Measurements from ENCODE around the gene CDC14A.
"Not testable (repeated sequence)": the region's sequence is repeated elsewhere in the genome, so short reads cannot be mapped to it uniquely, and the experiment has no call there.

CDC14A gene

DNA sequence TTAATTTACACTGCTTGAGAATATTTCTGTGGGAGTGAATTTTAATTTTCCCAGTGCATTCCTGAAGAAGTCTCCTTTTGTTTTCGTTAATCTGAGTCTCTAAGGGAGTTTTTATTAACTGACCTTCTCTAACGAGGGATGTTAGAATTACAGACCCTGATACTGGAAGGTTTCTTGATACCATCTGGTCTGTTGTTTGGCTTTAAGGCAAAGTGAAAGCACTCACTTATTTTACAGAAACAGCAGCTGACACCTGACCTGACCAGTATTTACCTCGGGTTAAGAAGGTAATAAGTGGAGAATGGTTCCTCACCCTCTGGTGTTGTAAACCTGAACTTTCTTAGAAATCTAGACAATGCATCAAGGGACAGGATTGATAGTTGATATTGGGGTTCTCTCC, 12.4 kb downstream of the CDC14A start:
- DNase-seq (ENCODE audit: low read depth) = no peak

DNA sequence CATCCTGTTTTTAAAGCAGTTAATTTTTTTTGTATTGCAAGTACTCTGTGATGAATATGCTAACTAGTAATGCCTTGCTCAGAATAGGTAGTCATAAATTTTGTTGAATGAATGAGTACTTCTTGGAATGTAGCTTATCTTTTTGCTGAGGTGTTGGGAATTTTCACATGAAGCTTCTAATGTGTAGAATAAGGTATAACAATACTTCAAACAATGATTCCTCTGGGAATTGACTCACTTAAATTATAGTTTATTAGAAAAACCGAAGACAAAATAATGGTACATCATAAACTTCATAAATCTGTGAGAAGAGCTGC, 13.9 kb downstream of the CDC14A start:
- no peak for DNase-seq (ENCODE audit: low read depth)

DNA sequence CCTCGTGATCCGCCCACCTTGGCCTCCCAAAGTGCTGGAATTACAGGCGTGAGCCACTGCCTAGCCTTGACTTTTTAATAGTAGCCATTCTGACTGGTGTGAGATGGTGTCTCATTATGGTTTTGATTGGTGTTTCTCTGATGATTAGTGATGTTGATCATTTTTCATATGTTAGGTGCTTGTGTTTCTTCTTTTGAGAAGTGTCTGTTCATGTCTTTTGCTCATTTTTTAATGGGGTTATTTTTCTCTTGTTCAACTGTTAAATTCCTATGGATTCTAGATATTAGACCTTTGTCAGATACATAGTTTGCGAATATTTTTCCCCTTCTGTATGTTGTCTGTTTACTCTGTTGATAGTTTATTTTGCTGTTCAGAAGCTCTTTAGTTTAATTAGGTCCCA, 17.0 kb downstream of the CDC14A start:
- not testable (repeated sequence) for DNase-seq (ENCODE audit: low read depth)

DNA sequence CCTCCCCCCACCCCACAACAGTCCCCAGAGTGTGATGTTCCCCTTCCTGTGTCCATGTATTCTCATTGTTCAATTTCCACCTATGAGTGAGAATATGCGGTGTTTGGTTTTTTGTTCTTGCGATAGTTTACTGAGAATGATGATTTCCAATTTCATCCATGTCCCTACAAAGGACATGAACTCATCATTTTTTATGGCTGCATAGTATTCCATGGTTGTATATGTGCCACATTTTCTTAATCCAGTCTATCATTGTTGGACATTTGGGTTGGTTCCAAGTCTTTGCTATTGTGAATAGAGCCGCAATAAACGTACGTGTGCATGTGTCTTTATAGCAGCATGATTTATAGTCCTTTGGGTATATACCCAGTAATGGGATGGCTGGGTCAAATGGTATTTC, 21.6 kb downstream of the CDC14A start:
- not testable (repeated sequence) for DNase-seq (ENCODE audit: low read depth)

DNA sequence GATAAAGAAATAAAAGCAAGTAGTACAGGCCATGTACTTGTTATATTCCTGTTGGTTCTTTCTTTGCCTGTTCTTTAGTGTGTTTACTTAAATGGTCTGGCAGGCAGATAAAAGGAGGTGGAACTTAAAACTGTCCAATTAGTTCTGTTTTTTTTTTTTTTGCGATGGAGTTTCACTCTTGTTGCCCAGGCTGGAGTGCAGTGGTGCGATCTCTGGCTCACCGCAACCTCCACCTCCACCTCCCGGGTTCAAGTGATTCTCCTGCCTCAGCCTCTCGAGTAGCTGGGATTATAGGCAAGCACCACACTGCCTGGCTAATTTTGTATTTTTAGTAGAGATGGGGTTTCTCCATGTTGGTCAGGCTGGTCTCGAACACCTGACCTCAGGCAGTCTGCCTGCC, 24.6 kb downstream of the CDC14A start:
- DNase-seq (ENCODE audit: low read depth) = not testable (repeated sequence)

DNA sequence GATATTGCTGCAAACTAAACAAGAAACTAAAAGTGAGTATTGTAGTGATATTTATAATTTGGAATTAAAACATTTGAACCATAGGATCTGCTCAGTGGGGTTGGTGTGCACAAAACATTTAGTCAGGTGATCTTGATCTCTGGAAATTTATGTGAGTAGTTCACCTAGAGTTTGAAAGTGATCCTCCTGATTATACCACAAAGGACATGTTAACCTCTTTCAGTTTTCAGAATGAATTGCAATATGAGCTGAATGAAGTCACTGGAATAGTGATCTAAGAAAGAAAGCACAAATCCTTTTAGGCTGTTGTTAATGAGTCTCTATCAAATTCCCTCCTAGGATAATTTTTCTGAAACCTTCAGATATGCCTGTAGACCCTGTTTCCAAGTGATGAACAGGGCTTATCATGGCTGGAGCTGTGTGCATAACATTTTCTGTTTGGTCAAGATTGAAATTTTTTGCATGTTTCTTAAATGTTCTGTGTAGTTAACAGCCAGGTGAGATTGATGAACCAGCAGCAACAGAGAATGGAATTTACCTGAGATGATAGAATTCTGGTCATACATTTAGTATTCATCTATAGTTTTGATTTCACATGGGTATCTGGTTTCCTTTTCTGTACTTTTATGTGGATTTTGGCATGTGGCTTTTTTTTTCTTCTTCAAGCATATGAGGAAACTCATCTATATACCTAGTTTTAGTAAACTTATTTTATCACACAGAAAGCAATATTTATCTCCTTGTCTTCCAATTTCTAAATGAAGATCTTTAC, 25.5 kb downstream of the CDC14A start:
- no peak for DNase-seq (ENCODE audit: low read depth)

DNA sequence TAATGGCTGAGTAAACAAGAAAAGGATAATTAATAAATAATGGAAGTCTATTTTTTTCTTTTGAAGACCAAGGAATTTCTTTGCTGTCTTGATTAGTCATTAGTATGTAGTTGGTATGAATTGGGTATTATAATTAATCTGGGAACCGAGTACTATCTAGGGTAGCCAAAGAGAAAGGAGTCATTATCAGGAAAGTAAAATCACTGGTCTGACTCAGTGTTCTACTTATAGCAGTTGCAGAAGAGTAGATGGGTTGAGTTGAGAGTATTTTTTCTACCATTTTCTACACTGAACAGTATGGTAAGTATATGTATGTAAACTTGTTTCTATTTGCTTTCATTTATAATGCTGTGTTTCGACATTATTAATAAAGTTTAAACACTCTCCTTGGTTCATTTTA, 26.6 kb downstream of the CDC14A start:
- no peak for DNase-seq (ENCODE audit: low read depth)

DNA sequence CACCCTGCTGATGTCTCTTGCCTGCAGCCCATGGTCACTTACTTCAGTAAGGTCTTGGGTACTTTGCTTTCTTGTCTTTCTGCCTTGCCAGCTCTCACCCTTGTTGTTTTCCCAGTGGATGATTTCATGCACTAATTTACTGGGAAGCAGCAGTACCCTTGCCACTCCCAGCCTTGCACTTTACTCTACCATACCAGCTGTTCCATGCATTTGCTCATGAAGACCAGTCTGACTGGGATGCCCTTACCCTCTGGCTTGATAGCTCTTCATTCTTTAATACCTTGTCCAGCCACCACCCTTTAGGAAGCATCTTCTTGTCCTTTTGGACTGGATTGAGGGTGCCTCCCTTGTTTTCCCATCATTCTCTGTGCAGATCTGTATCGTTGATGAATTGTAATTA, 28.3 kb downstream of the CDC14A start:
- DNase-seq (ENCODE audit: low read depth) = no peak

DNA sequence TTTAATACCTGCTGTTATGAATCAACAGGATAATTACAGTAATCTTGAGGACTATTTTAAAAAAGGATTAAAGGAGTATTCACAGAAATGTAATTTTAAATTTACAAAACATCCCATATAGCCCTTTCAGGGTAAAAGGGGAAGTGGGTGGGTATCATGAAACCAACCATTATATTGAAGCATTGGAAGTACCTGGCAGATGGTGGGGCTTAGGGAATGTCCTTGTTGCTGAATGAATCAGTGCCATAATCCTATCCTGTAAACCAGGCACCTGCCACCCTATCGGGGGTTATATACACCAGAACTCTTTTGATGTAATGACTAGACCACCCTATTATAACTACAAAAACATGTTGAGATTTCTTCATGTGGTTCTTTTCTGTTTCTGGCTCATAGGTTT, 30.4 kb downstream of the CDC14A start:
- DNase-seq (ENCODE audit: low read depth) = no peak

DNA sequence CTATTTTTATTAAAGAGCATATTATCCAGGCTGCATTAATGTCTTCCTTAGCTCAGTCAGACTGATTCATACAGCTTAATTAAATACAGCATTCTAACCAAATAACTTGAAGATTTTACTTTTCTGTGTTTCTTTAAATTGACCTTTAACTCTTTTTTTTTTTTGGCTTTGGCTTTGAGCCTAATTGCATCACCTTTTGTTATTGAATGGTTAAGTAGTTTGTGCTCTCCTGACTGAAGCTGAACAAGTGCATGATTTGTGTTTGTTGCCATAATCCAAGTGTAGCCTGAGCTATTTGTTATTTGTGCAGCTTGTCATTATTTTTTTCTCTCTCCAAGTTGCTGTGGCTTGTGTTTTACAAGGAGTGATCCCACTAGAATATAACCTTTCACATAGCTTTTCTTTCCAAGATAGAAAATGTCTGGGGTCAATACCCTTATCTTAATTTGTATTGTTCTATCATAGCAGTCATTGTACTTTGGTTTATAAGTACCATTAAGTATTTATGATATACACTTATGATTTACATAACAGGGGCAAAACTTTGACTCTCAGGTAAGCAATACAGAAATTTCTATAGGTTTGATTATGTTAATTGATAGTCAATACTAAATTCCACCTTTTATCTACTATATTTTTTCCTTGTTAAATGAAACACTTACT, 31.6 kb downstream of the CDC14A start:
- no peak for DNase-seq (ENCODE audit: low read depth)

DNA sequence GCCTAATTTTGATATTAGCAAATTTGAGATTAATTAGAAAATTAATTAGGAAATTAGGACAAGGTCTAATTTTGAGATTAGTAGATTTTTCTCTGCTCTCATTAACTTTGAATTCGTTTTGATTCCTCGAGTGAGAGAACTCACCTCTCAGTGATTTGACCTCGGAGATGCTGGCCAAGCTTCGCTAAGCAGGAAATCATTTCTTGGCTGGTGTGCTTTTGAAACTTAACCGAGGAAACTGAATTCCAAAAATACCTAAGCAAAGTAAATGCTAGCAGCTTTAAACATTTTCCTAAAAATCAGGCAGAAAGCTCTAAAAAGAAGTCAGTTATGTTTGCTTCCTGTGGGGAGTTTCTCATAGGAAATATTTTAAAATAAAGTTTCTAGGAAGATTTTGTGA, 34.9 kb downstream of the CDC14A start:
- DNase-seq (ENCODE audit: low read depth) = no peak

DNA sequence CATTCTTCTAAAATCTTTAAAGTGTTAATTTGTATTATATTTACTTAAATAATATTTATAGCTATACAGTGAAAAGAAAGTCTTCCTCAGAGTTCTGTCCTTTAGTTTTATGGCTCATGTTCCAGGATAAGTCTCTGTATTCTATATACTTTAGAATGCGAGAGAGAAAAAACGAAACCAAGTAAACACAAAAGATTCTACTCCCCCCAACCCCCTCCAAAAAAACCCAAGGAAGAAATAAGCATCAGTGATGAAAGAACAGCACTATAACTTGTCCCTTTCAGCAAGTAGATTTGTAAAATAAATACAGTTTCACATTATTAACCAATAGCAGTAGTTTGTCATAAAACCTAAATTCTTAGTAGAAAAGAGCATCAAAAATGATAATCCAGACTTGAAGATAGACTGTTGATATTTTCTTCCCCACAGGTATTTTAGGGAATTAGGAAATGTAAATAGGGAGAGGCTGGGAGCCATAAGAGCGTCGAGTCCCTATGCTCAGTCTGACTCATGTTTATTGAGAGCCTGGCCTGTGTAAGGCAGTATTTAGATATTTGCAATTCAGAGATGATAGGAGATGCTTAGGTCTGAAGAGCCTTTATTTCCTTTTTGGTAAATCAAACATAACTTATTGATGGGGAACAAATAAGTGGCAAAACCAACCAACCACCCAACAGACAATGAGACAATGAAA, 35.5 kb downstream of the CDC14A start:
- DNase-seq (ENCODE audit: low read depth) = no peak

DNA sequence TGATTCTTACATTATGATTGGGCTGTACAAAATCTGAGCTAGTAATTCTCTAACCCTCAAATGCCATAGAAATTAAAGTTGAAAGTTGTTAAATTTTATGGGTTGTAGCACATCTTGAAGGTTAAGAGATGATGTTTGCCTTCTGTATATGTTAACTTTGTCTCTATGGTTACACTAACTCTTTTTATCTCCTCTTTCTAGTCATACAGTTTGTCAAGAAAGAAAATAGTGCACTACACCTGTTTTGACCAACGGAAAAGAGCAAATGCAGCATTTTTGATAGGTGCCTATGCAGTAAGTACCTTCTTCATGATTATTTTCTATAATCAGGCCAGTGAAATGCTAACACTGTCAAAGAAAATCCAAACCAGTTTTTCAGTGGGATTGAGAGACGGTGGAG, 38.2 kb downstream of the CDC14A start:
- DNase-seq (ENCODE audit: low read depth) = no peak

DNA sequence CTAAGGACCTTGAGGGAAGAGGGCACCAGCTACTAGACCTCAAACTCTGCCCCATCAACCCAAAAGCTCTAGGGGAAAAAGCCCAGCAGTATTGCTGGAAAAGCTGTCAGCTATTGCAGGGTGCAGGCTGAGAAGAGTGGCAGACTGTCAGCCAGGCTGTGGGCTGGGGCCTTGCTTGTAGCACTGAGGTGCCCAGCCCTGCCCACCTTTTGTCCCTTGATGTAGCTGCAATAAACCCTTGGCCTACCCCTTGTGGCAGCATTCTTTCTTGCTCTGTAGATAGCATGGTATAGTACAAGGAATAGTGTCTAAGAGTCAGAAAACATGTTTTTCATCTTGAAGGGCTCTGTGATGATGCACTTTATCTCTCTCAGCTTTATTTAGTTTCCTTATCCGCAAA, 39.4 kb downstream of the CDC14A start:
- no peak for DNase-seq (ENCODE audit: low read depth)

DNA sequence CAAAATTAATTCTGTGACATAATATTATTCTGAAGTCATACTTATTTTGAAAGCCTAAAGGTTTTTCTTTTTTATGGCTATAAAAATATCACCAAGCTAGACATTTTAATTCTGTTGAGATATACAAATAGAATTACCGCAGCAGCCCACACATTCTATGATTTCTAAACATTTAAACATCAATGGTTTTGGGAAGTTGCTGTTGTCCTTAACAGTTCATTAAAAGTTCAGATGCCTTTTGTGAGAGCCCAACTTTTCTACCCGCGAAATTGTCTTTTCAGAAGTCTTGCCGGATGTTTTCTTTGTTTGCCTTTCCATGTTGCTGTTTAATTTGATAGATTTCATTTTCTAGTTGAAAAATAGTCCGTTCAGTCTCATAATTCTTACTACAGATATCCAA, 40.5 kb downstream of the CDC14A start:
- no peak for DNase-seq (ENCODE audit: low read depth)

DNA sequence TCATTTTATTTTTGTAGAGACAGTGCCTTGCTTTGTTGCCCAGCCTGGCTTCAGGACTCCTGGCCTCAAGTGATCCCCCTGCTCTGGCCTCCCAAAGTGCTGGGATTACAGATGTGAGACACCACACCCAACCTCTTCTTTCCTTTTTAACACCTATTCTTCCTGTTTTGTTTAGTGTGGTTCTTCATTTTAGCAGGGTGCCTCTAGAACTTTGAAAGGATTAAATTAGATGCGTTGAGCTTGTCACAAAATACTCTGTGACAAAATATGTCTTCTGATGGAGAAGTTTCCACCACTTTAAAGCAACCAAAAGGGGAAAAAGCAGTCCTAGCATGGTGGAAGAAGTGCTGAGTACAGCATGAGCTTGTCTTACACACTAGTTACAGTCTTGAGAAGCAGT, 42.0 kb downstream of the CDC14A start:
- no peak for DNase-seq (ENCODE audit: low read depth)

DNA sequence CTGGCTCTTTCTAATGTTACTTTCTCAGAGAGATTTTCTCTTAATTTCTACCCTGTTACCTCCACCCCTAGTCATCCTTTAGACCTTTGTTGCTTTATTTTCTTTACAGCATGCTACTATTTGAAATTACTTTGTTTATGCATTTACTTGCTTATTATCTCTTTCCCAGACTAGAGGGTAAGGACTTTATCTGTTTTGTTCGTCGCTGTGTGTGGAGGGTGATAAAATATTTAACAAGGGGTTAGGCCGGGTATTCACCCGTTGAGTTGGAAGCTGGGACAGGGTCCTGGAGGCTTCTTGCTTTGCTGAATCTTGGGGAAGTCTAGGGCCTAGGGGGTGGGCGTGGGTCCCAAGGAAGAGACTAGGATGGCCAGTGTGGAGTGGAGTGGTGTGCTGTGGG, 43.6 kb downstream of the CDC14A start:
- no peak for DNase-seq (ENCODE audit: low read depth)

DNA sequence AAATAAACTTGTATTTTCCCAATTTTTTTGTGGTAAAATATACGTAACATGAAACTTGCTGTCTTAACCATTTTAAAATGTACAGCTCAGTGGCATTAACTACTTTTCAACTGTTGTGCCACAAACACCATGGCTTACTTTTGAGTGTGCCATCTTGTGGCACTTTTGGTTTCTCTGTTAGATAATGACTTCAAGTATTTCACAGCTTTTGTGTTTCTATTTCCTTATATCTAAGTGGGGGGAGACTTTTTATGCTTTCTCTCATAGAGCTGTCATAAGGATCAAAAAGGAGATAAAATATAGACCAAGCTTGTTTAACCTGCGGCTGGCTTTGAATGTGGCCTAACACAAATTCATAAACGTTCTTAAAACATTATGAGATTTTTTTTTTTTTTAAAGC, 44.3 kb downstream of the CDC14A start:
- no peak for DNase-seq (ENCODE audit: low read depth)

DNA sequence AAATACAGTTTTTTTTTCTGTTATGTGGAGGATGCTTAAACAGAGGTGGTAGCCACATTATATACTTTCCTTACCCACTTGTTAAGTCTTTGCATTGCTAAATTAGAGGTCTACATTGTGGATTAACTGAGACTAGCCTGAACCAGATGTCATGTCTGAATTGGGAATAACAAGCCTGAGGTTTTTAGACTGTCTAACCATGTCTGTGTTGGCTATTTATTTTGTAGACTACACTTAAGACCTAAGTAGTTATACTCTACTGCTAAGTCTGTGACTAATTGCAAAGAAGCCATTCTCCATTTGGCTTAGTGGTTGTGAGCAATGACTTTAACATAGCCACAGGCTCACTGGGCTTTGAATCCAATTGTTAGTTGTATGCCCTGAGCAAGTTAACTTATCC, 45.4 kb downstream of the CDC14A start:
- DNase-seq (ENCODE audit: low read depth) = no peak

DNA sequence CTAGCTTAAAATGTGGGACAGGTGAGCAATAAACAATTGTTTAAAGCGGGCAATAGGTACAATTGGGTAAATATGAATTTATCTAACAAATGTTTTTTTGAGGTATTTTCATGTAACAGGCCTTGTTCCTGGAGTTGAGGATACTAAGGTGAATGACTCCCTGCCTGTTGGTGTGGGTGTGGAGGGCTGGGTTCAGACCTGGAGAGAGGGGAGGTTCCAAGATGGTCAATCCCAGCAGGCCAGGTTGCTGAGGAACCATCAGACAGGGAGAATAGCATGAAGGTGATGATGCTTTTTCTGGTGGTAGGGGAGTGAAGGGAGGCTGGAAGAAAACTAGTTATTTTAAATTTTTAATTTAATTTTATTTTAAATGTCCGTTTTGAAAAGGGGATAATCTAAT, 46.3 kb downstream of the CDC14A start:
- no peak for DNase-seq (ENCODE audit: low read depth)

DNA sequence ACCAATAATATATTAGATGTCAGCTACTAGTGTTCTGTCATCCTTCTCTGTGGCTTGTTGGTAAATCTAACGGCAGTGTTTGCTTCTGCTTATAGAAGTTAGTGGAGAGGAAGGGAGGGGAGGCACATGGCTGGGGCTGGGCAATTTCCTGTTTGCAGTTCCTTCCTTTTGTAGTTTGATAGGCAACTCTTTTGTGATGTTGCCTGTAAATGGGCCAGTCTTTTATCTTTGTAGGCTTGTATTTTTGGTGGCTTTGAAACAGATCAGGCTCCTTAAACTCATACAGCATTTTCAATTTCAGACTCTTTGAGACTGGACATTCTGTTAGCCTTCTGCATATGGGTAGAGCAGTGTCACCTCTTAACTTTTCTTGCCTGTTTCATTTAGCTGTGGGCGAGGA, 48.1 kb downstream of the CDC14A start:
- DNase-seq (ENCODE audit: low read depth) = peak; percentile 30

DNA sequence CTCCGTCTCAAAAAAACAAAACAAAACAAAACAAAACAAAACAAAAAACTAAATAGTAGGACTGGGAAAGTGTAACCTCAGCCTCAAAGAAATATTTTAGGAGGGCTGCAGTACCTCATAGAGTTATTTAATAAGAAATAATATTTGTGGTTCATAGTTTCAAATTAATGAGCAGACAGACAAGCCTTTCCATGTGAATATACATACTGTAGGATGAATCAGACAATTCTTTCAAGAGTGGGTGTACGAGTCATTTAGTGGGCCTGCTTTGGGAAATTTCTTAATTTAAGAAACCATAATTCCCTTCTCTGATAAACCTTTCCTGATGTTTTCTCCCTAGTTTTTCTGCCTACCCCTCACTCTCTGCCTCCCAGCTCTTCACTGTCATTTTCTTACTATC, 52.5 kb downstream of the CDC14A start:
- DNase-seq (ENCODE audit: low read depth) = no peak

DNA sequence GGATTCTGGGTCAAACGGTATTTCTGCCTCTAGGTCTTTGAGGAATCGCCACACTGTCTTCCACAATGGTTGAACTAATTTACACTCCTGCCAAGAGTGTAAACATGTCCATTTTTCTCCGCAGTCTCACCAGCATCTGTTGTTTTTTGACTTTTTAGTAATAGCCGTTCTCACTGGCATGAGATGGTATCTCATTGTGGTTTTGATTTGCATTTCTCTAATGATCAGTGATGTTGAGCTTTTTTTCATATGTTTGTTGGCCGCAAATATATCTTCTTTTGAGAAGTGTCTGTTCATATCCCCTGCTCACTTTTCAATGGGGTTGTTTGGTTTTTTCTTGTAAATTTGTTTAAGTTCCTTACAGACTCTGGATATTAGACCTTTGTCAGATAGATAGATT, 53.6 kb downstream of the CDC14A start:
- not testable (repeated sequence) for DNase-seq (ENCODE audit: low read depth)

DNA sequence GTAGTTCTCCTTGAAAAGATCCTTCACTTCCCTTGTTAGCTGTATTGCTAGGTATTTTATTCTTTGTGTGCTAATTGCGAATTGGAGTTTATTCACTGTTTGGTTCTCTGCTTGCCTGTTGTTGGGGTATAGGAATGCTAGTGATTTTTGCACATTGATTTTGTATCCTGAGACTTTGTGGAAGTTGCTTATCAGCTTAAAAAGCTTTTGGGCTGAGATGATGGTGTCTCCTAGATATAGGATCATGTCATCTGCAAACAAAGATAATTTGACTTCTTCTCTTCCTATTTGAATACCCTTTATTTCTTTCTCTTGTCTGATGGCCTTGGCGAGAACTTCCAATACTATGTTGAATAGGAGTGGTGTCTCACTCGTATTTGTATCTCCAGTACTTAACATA, 55.1 kb downstream of the CDC14A start:
- not testable (repeated sequence) for DNase-seq (ENCODE audit: low read depth)
